GM18858 (cell line): ENCODE results near the gene WDR5.

Experiments
- ATAC-seq: cut with Tn5 transposase; IDR thresholded peaks from one replicate; pipeline ENCODE4 v1.9.1; 2021; ENCODE audit not compliant: unreplicated experiment

Gene WDR5

DNA sequence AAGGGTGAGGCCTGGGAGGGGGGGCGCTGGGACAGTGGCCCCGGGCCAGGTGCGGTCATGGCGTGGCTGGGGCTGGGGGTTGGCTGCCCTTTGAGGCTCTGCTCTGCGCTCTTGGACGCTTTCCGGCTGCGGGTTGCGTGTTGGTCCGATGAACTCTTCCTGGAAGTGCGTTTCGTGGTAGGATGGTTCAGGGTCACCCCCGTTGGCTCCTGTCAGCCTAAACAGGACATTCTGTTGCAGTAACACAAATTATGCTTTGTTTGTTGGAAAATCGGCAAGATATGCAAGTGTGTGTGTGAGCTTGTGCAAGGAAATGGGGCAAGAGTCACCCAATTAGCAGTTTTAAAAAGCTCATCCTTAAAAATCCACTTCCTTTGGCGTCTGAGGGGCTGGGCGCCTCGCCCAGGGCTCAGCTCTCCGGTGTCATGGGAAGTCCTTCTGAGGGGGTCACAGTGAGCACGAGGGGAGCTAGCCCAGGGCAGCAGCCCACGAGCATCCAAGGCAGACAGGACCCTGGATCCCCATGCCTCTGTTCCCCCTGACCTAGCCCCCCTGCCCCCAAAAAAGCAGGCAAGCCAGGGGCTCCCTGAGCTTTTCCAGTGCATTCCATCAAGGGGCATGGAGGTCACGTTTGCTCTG lies 50.7 kb downstream of the WDR5 start:
- ATAC-seq, result no peak

DNA sequence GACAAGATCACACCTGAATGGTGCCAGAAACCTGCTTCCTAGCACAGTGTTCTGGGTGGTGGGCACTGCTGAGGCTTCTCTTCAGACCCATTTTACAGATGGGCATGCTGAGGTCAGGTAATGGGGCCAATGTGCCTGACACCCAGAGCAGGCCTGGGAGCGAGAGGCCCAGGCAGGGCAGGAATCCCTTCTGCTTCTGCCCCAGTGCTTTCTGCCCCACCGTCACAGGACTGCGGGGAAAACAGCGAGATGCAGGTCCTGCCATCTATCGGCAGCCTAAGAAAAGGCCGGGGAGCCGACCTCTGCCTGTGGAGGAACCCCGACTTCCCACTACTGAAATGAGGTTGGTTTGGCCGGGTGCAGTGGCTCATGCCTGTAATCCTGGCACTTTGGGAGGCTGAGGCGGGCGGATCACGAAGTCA lies 51.2 kb downstream of the WDR5 start:
- ATAC-seq, result no peak

DNA sequence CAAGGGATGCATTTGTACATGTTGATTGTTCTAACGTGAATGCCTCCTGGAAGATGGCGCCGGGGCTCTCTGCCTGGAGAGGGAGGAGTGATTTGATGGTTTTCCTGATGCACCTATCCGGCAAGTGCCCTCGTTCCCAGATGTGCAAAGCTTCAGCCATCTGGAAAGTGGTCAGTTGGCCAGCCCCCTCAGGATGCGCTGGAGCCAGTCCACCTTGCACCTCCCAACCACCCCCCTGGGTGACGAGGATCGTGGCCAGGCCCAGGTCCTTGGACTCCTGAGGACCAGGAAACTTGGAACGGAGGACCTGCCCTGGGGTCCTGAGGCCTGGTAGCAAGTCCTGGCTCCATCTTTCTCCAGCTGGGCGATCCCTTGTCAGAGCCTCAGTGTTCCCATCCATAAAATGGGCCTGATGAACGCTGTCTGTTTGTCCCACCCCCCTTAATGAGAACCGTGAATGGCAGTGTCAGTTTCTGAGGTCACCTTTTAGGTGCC lies 52.1 kb downstream of the WDR5 start:
- no peak for ATAC-seq

DNA sequence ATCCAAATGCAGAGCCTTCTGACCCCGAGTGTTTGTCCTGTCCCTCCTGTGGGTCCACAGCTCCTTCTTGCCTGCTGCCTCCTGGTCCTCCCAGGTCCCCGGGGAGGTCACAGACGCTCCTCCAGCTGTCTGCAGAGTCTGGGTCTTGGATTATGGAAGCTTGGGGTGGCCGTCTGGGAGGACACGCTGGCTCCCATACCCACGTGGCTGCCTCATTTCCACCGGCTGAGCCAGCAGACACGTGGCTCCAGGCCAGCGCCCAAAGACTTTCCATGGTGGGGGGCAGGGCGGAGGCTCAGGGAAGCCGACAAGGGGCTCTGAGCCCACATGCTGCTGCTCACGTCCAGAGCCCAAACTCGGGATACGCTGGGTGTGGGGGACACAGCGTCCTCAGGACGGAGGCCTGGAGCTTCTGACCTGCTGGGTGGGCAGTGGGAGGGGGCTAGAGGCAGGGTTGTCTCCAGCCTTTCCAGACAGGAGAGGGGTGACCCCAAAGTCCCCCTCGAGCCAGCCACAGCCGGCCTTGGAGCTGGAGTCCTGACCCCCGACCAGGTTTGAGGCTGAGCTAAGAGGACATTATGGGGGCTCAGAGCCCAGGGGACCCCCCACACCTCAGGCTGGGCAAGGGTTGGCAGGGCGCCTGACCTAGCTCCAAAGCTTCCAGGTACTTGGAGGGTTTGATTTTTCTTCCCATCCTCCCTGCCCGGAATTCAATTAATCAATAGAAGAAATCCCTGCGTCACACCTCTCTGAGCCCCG lies 52.7 kb downstream of the WDR5 start:
- ATAC-seq, result no peak

DNA sequence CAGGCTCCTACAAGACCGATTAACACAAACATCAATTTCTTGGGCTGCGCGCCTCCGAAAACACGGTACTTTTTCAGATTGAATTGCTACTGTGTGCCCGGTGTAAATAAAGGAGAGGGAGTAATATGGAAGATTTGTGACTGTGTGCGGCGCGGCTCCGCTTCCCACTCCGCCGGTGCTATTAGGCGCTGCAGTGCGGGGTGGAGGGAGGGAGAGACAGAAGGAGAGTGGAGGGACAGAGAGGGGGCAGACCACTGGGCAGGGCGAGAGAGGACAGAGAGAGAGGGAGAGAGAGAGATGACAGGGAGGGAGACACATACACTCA lies 53.2 kb downstream of the WDR5 start:
- no peak for ATAC-seq

DNA sequence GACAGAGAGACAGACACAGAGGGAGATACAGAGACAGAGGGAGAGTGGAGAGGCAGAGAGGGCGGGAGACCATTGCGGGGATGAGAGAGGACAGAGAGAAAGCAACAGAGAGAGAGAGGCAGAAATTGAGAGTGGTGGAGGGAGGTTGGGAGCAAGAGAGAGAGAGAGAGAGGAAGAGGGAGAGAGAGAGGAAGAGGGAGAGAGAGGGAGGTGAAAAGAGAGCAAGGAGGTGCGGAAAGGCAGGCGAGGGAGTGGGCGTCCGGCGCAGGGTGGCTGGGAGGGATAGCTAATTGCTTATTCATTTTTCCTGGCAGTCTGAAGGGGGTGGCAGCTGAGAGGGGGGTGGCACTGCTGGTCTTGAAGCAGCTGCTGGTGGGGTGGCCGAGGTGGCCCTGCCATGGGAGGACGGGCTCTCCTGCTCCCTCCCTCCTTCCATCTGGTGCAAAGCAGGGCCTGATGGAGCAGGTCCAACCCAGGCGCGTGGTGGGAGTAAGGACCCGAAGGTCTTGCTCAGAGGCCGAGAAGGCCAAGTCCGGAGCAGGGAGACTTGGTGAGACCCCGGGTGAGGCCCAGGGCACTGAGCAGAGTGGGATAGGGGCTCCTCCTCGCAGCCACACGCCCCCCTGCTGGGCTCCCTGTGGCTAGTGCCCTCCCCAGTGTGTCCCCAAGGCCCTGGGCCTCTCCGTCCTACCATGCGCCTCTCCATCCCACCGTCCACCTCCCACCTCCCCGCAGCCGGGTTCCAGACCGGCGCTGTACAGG lies 53.8 kb downstream of the WDR5 start:
- ATAC-seq, result no peak

DNA sequence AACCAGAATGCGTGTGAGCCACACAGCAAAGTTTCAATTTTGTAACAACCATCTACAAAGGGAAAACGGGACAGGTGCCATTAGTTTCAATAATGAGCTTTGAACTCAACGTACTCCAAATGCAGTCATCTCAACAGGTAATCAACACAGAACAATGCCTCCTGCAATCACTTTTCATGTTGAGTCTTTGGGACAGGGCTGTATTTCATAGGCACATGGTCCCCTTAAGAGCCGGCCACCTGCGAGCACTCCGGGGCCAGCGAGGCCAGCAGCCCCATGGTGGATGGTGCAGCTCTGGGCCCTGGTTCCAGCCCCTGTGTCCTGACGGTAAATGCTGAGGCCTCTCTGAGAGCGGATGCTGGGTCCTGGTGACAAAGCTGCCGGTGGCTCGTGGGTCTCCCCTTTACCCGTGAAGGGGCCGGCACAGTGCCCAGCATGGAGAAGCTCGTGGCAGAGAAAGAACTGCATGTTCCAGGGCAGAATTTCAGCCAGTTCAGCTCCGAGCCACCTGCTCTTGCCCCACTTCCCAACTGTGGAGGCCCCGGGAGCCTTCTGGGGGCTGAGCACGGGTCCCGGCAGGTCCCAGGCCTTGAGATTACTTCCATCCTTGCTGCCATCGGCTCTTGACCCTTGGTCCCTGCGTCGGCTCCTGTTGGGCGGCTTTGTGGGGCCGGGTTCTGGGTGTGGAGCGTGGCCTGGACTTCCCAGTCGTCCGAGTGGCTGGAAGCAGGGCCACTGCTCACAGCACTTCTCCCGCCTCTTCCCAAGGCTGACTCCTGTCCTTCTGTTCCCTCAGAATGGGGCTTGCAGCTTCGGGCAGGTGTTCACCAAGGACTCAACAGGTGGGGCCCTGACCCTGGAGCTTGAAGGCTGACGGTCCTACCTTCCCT lies 54.6 kb downstream of the WDR5 start:
- no peak for ATAC-seq

DNA sequence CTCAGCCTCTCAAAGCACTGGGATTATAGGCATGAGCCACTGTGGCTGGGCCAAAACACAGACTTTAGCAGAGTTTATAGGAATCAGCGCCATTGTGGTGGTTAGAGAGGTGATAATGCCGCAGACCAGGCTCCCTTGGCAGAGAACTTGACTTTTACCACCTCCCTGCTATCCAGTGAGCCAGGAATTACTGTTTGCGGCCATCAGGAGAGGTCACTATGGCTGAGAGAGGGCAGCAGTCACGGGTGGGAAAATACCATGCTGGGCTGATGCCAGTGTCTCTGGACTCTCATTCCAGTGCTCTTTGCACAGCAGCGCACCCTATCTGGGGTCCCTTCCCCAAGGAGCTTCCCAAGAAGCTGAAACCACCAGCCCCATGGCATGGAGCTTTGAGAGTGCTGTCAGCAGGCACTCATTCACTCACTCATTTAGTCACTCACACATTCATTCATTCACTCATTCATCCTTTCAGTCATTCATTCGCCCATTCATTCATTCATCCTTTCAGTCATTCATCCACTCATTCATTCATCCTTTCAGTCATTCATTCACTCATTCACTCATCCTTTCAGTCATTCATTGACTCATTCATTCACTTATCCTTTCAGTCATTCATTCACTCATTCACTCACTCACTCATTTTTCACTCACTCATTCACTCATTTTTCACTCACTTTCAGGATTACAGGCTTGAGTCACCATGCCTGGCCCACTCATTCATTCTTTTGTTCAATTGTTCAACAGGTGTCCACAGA lies 55.8 kb downstream of the WDR5 start:
- ATAC-seq, result no peak

DNA sequence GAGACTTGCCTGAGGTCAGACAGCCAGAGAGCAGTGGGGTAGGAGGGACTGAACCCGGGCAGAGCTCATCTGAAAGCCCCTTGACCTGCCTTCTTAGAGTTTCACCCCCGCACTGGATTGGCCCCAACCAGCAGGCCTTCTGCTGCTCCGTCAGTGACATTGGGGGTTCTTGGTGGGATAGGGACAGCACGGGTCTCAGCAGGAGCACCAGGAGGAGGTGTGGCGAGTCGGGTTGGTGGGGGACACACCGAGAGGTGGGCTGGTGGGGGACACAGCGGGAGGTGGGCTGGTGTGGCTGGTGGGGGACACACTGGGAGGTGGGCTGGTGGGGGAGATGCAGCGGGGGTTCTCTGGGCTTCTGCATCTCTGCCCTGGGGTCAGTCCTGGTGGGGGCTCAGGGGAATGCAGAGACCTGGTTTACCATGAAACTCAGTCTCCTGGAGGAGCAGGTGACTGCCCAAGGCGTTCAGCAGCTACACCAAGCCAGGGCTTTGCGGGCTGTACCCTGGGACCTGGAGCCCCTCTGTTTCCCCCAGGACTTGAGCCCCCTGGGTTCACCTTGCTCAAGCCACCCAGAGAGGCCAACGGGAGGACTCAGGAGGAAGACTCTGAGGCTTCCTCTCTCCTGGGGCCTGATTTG lies 56.5 kb downstream of the WDR5 start:
- no peak for ATAC-seq

DNA sequence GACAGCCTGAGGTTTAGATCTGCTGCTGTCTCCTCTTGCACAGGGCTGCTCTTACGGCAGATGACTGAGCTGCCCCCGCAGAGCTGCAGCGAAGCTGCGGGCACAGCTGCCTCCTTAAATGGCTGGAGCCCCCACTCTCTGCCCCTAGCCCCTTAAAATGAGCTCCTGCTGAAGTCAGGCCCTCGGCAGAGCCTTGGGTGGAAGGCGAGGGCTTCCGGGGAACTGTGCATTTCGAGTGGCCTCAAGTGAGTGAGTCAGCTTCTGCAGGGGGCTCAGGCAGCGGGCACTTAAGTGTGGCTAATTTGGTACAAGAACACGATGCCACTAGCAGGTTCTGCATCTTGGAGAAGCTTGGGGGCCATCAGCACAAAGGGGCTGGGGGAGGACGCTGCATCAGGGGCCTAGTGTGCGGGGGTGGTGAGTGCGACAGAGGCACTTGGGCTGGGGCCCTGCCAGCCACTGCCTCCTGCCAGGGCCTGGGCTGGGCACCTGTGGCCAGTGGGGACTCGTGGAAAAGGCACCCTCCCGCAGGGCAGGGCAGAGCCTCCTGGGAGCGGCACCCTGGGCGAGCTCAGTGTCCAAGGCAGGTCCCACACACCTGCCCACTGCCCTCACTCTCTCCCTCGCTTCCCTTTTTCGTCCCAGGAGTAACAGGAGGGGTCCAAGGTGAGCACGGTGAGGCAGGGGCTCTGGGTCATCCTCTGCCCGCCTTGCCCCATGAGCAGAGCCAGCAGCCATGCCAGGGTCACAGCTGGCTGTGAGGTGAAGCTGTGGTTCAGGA lies 57.3 kb downstream of the WDR5 start:
- no peak for ATAC-seq

DNA sequence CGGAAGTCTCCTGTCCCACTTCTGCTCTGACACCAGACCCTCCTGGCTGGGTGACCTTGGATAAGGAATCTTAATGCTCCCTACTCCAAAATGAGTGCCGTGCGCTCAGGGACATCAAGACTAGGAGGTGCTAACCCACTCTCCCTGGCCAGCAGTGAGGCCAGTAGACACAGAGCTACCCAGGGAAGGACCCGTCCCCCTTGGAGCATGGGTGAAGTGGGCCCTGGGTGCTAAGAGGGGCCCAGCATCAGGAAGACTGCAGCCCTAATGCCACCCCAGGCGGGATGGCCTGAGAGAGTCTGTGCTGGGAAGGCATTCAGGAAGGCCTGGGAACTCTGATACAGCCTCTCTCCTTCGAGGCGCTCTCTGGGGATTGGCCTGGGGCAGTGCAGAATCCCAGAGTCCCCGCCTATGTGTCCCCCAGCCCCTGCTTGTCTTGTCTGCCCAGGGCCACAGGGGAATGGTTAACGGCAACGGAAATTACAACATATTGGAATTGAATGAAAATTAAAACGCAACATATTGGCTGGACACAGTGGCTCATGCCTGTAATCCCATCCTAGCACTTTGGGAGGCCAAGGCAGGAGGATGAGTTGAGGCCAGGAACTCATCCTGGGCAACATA lies 58.1 kb downstream of the WDR5 start:
- ATAC-seq, result no peak

DNA sequence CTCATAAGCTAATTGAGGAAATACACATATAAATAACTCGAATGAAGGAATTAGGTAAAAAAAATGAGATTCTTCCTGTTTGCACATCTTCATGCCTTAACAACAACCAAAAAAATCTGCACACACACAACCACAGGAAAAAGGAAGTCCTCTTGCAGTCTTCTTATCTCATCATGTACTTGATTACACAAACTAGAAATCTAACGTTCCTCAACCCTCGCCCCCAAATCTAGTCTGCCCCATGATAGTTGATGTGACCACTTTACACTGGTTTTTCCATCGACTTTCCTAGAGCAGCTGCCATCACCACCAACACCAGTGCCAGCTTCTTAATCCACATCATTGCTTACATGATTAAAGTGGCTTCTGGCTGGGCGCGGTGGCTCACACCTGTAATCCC lies 59.7 kb downstream of the WDR5 start:
- no peak for ATAC-seq

DNA sequence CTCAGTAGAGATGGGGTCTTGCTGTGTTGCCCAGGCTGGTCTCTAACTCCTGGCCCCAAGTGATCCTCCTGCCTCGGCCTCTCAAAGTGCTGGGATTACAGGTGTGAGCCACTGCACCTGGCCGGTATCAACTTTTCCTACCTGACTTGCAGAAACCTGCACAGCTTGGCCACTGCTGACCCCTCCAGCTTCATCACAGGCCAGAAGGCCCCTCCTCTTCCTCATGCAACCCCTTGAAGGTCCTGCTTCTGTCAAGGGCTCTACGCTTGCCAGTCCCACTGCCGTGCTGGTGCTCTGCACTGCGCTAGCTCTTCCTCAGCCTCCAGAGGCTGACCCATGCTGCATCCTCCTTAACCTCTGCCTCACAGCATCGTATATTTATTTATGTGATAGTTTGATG lies 61.0 kb downstream of the WDR5 start:
- no peak for ATAC-seq

DNA sequence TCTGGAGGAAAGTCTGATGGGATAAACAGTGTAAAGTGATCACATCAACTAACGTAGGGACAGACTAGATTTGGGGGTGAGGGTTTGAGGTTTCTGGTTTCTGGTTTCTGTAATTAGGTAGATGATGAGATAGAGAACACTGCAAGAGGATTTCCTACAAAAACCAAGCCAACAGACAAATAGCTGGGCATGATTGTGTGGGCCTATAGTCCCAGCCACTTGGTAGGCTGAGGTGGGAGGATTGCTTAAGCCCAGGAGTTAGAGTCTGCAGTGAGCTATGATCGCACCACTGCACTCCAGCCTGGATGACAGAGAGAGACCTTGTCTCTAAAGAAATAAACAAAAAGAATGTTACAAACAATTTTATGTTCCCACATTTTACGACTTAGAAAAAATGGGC lies 62.9 kb downstream of the WDR5 start:
- ATAC-seq, result no peak

DNA sequence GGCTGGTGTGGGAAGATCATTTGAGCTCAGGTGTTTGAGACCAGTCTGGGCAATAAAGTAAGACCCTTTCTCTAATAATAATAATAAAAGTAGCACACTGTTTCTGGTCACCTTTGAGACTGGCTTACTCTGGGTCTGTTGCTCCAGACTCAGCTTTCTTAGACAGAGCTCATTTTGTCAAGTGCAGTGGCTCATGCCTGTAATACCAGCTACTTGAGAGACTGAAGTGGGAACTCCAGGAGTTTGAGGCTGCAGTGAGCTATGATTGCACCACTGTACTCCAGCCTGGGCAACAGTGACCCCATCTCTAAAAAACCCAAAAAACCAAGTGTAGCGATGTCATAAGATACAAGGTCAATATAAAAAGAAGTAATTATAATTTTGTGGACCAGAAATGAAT lies 64.8 kb downstream of the WDR5 start:
- ATAC-seq, result no peak

DNA sequence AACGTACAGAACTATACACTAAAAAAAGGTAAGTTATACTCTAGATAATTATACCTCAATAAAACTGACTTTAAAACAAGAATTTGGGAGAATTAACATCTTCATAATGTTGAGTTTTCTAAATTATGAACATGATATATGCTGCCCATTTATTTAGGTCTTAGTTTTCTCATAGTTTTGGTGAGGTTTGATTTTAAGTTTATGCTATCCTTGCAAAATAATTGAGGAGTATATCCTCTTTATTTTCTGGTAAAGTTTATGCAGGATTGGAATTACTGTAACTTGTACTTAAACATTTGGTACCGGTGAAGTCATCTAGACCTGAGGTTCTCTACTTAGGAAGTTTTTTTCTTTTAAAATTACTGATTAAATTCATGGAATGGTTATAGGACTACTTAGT lies 67.3 kb downstream of the WDR5 start:
- no peak for ATAC-seq

DNA sequence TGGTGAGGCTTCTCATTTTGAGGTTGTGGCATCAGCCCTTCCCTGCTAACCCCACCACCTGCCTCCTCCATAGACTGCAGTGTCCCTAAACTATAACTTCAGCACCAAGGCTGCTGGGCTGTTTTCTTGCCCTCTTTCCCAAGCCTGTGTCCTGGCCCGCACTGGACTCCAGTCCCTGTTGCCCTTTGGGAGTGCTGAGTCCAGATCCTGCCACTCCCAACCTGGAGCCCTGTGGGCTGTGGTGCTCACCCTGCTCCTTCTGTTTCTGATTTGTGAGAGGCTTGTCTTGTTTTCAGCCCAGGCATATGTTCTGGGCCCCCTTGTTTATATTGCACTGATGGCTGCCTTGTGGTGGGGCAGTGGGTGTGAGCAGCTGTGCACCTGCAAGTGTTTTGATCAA lies 68.2 kb downstream of the WDR5 start:
- ATAC-seq, result no peak

DNA sequence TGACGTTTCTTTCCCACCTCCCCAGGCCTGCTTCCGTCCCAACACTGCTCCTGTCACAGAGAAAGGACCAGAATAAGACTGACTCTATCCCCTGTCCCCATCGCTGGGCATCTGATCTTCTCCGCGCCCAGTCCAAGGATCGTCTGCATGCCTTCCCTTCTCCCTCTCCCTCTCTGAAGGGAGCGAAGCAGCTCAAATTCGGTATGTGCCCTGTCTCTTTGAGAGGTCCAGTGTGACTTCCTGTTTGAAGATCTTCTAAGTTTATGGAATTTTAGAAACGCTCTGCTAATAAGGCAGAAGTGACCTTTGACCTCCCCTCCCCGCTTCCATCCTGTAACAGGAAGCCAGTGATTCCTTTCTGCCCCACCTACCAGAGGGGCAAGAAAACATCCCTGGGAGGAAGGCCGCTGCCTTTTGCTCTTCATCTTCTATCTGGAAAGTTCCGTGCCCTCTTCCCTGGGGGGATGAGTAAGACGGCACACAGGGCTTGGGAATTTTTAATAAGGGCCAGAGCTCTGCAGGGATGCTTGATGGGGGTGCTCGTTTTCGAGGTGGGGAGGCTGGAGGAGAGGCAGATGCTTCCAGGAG lies 69.2 kb downstream of the WDR5 start:
- no peak for ATAC-seq
